COLO668 (cell line): ENCODE results near the gene SAP130.

Source experiments
- DNase-seq: peaks from one replicate; lab custom pipeline; 2025; ENCODE audit not compliant: unreplicated experiment; lab: John Stamatoyannopoulos, UW

Gene SAP130

DNA sequence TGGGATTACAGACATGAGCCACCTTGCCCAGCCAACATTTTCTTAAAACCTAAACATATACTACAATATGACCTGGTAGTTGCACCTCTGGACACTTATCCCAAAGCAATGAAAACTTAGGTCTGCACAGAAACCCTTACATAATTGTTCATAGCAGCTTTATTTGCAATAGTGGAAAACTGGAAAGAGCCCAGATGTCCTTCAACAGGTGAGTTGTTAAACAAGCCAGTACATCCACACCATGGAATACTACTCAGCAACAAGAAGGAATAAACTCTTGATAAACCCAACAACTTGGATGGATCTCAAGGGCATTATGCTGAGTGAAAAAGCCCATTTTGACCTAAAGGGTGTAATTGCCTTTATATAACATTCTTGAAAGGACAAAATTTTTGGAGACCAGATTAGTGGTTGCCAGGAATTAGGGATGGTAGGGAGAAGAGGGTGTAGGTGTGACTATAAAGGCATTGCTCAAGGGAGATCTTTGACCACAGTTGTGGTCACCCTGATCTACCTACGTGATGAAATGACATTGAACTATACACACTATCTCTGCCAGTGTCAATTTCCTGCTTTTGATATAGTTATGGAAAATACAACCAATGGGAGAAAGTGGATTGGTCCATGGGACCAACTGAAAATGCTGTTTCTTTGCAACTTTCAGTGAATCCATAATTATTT, 130.2 kb downstream of the SAP130 start:
- DNase-seq, result no peak

DNA sequence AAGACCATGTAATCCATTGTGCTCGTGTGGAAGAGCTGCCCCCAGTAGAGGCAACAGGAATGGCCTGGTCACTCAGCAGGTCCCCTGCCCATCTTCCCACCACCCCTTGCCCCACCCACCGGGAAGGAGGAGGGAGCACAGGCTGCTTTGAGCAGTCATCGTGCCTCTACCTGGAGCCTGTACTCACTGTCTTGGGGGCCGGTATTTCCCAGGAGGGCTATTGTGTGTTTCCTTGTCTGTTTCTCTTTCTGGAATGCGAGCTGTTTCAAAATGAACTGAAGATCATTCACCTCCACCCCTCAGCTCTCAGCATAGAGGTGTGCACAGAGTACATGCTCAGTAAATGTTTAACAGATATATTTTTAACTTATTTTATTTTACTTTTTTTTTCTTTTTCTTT, 134.4 kb downstream of the SAP130 start:
- DNase-seq, result no peak

DNA sequence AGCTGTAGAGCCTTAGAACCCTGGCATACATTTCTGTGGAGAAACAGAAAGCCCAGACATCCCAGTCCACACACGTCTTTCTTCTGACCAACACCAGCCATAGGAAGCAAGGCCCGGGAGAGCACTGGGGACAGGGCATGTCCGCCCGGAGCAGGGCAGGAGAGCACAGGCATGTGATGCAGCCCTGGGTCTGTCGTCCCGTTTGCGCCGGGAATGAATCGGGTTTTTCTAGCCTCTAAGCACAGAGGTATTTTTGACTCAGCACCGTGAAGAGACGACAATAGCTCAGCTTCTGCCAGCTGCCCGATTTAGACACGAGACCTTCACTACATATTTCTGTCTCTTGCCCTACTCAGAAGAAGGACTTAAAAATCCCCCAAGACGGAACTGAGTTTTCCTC, 134.8 kb downstream of the SAP130 start:
- no peak for DNase-seq

DNA sequence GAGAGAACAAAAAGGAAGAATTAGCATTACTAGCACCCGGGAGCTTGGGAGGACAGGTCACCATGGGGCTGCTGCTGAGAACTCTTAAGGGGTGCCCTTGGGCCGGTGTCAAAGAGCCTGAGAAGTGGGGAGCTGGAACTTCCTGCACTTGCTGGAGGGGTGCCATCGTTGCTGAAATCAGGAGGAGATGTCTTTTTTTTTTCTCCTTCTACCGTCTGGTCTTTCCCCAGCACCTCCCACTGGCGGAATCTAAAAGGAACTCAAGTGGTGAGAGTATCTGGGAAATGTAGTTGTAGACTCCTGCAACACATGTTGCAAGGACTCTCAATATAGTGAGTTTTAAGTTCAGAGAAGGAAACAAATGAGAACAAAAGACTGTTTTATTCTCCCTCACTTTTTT, 136.0 kb downstream of the SAP130 start:
- DNase-seq, result no peak
